ENCODE data around the gene RPL12. TPM values are rescaled to one million over a fixed set of nuclear protein-coding genes. Genes with fewer than 3 reads are reported as not detected.

The RPL12 gene
- 2,345 and 2,382 TPM in 2 replicates for total RNA-seq

DNA sequence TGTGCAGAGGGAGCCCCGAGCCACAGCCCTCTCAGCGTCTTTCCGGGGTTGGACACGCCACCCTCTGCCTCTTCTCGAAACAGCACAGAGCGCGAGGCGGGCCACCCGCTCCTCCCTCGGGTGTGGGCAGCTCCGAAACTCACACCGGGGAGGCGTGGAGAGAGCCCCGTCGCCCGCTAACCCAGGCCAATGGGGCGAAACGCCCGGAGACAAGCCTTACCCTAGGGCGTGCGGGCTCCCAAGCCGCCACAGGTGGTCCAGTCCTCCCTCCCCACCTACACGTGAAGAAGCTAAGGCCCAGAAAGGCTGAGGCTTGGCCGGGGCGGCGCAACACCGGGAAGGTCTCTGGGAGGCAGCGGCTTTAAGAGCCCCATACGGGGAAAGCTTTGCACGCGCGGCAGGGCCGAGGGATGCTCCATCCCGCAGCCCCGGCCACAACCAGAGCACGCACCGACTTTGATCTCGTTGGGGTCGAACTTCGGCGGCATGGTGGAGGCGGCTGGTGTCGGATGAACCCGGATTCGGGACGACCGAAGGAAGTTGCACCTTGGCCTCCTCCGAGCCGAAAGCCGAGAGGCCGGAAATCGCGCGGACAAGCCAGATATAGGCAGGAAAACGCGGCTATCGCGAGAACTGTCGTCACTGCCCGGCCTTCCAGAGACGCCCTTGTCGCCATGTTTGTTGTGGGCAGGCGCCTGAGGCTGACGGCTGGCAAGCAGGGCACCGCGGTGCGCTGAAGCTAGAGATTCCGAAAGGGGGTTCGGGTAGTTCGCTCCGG lies at the start of gene RPL12, which contains the start of gene LRSAM1:
Gene RPL12, minus strand, starts transcription at position 577 of the 778 bp plus-strand sequence. Its CDS starts 89 bp downstream, at position 488.
Gene LRSAM1, plus strand, starts transcription at position 681 of the 778 bp plus-strand sequence. CDS start 3,018 bp downstream, outside the sequence.

GRCh38 chr9:127423934-127424675 lies 27.1 kb downstream of the RPL12 start, which contains the start of gene ZNF79:
TSS of gene ZNF79 (plus strand) at chr9:127424382. CDS start at chr9:127424788, 406 bp downstream.

Other genes starting within 250 kb of the RPL12 start
- gene GARNL3, start 186.6 kb downstream of the RPL12 start, total RNA-seq, result 0.79 and 1.1 TPM in 2 replicates
- gene SLC2A8, start 54.2 kb downstream of the RPL12 start, total RNA-seq, result 14.3 and 14.4 TPM in 2 replicates
- gene ZNF79, start 27.0 kb downstream of the RPL12 start, total RNA-seq, result 8.4 and 9.0 TPM in 2 replicates
- gene LRSAM1, start 104 bp upstream of the RPL12 start, total RNA-seq, result 18.9 and 19.0 TPM in 2 replicates
- 48.8 and 49.9 TPM in 2 replicates for gene STXBP1, start 160.9 kb upstream of the RPL12 start, total RNA-seq